ENCODE data around the gene KCNJ4. TPM values are rescaled to one million over a fixed set of nuclear protein-coding genes. Genes with fewer than 3 reads are reported as not detected.

KCNJ4 gene
- total RNA-seq, 4 donors from 2014 or later = not detected

DNA sequence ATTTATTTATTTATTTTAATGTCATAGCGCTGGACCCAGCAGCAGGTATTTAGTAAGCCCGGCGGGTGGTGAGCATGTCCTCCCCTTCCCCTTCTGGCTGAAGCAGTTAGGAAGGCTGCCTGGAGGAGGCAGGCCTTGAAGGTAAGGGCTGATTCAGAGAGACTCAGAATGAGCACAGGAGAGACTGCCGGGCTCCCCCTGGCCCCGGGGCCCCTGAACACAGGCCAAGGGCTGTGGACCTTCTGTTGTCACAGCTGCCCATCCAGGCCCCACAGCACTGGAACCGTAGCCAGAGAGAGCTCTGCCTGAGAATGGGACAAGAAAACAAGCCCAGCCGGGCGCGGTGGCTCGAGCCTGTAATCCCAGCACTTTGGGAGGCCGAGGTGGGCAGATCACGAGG lies 52.8 kb downstream of the KCNJ4 start:
- TF ChIP-seq, protein P1, sequence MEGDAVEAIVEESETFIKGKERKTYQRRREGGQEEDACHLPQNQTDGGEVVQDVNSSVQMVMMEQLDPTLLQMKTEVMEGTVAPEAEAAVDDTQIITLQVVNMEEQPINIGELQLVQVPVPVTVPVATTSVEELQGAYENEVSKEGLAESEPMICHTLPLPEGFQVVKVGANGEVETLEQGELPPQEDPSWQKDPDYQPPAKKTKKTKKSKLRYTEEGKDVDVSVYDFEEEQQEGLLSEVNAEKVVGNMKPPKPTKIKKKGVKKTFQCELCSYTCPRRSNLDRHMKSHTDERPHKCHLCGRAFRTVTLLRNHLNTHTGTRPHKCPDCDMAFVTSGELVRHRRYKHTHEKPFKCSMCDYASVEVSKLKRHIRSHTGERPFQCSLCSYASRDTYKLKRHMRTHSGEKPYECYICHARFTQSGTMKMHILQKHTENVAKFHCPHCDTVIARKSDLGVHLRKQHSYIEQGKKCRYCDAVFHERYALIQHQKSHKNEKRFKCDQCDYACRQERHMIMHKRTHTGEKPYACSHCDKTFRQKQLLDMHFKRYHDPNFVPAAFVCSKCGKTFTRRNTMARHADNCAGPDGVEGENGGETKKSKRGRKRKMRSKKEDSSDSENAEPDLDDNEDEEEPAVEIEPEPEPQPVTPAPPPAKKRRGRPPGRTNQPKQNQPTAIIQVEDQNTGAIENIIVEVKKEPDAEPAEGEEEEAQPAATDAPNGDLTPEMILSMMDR (IDR thresholded peaks at IDR 0.05; ENCODE audit: low read depth) = no peak

DNA sequence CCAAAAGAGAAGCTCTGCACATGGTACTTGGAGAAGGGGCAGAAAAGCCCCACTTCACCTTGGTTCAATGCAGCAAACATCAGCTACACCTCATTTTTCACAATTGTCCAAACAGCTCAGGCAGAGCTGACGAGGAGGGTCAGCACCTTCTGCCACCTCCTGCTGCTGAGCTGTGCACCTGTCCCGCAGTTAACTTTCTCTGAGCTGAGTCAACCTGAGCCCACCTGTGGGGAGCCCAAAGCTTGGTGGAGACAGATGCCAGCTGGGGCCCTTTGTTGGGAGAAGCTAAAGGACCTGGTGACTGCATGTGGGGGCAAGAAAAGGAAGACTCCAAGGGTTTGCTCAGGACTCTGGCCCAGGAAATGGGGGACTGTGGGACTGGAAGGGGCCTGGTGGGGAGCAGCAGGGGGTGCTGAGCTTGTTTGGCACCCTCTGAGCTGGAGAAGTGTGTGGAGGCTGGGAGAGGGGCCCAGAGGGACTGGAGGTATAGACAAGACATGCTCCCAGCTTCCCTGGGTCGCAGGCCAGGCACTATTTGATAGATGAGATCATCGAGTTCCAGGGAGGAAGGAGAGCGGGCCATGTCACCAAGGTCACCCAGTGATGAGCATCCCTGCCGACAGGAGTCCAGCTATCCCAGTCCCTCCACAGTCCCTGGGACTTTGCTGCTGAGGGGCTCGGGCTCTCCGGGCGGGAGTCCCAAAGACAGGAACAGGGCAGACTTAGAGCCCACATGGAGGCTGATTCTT lies 53.5 kb downstream of the KCNJ4 start:
- TF ChIP-seq, protein P1 (IDR thresholded peaks at IDR 0.05; ENCODE audit: low read depth) = no peak

DNA sequence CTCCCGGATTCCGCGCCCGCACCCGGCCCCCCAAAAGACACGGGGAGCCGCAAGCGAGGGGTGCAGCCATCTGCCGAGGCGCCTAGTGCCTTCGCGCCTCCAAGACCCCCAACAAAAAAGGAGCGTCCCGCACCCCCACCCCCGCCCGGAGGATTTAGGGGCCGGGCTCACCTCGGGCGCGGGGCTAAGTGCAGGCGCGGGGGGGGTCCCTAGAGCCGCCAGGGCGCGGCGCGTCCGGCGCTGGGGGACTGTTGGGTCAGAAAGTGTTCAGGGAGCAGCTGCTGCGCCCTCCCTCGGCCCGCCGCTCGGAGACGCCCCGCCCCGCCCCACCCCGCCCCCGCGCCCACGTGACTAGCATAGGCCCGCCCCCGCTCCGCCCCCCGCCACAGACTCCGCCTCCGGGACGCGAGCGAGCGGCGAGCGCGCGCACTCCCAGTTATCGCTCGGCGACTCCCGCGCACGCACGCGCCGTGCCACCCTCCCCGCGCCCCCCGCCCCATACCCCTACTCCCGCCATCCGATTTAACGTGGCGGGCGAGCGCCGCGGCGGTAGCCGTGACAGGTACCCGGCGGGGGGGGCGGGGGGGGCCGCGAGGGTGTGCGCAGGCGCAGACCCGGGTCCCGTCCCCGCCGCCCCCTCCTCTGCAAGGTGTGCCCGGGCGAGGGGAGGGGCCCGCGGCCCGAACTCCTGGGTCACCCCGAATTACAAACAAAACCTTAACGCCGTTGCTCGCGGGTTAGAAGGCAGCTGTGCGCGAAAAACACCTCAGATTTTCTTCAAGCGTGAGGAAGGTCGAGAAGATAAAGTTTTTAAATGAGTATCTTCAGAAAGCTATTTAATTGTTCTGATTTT lies 56.2 kb downstream of the KCNJ4 start:
- TF ChIP-seq, protein P1 (IDR thresholded peaks at IDR 0.05; ENCODE audit: low read depth) = no peak

GRCh38 chr22:38397189-38398085 lies 57.6 kb downstream of the KCNJ4 start:
- TF ChIP-seq, protein P1 (IDR thresholded peaks at IDR 0.05; ENCODE audit: low read depth) = no peak

- TF ChIP-seq, protein P1 (IDR thresholded peaks at IDR 0.05; ENCODE audit: low read depth) = no peak
Measured at GRCh38 chr22:38383417-38383816, 71.6 kb downstream of the KCNJ4 start.

Other genes with a start within 250 kb of the KCNJ4 start
- gene TMEM184B, start 182.2 kb downstream of the KCNJ4 start, total RNA-seq = 100 to 1,000 TPM in 1 of 4 donors, 10 to 100 TPM in 3; 23.6 to 105 (median 41.4) TPM
- 100 to 1,000 TPM in 1 of 4 donors, 10 to 100 TPM in 3; 59.7 to 156 (median 90.5) TPM for gene CSNK1E, start 137.8 kb downstream of the KCNJ4 start, total RNA-seq
- gene KDELR3, start 12.9 kb upstream of the KCNJ4 start, total RNA-seq = 10 to 100 TPM; 12.8 to 32.0 (median 20.1) TPM
- gene DDX17, start 51.1 kb upstream of the KCNJ4 start, total RNA-seq = 100 to 1,000 TPM; 390 to 637 (median 507) TPM
- 1 to 10 TPM in 2 of 4 donors, not detected in 2; 2.9 to 5.1 TPM for gene DMC1, start 115.0 kb upstream of the KCNJ4 start, total RNA-seq
- 1 to 10 TPM in 1 of 4 donors, under 1 TPM in 1, not detected in 2; 0.88 to 1.9 TPM for gene FAM227A, start 201.2 kb upstream of the KCNJ4 start, total RNA-seq
- 10 to 100 TPM; 14.9 to 33.8 (median 17.4) TPM for gene CBY1, start 201.4 kb upstream of the KCNJ4 start, total RNA-seq
- gene TOMM22, start 226.8 kb upstream of the KCNJ4 start, total RNA-seq = 10 to 100 TPM; 26.6 to 52.2 (median 30.0) TPM
- gene JOSD1, start 245.7 kb upstream of the KCNJ4 start, total RNA-seq = 10 to 100 TPM; 35.9 to 59.2 (median 50.0) TPM